HG03520 (cell line): ENCODE data around the gene PPP2R3B.
"Not testable (repeated sequence)": the region's sequence is repeated elsewhere in the genome, so short reads cannot be mapped to it uniquely, and the experiment has no call there.

ENCODE experiments used
- ATAC-seq: cut with Tn5 transposase; IDR thresholded peaks from one replicate; pipeline ENCODE4 v1.9.1; 2021; ENCODE audit warnings: mild to moderate bottlenecking, moderate library complexity; ENCODE audit not compliant: unreplicated experiment

PPP2R3B gene

GRCh38 chrX:324664-325063 lies 62.0 kb downstream of the PPP2R3B start:
- not testable (repeated sequence) for ATAC-seq

GRCh38 chrX:323721-324628 lies 62.7 kb downstream of the PPP2R3B start:
- ATAC-seq = no peak

GRCh38 chrX:320126-320783 lies 66.5 kb downstream of the PPP2R3B start:
- no peak for ATAC-seq

GRCh38 chrX:319579-320125 lies 67.1 kb downstream of the PPP2R3B start:
- ATAC-seq = no peak

- peak; percentile 79 for ATAC-seq
Measured at GRCh38 chrX:318739-319578, 67.7 kb downstream of the PPP2R3B start, which contains the start of gene GTPBP6. Gene GTPBP6 (minus strand): TSS chrX:318796. CDS start chrX:318787, 9 bp downstream.

GRCh38 chrX:318068-318738 lies 68.5 kb downstream of the PPP2R3B start:
- peak; percentile 58 for ATAC-seq

GRCh38 chrX:317424-318067 lies 69.2 kb downstream of the PPP2R3B start:
- no peak for ATAC-seq

GRCh38 chrX:316351-317325 lies 70.1 kb downstream of the PPP2R3B start:
- ATAC-seq = no peak

- ATAC-seq = no peak
Measured at GRCh38 chrX:314781-315595, 71.7 kb downstream of the PPP2R3B start.

- no peak for ATAC-seq
Measured at GRCh38 chrX:314049-314448, 72.7 kb downstream of the PPP2R3B start.

- ATAC-seq = no peak
Measured at GRCh38 chrX:313546-313945, 73.2 kb downstream of the PPP2R3B start.

GRCh38 chrX:312621-313331 lies 73.9 kb downstream of the PPP2R3B start:
- ATAC-seq = no peak

- no peak for ATAC-seq
Measured at GRCh38 chrX:311156-312129, 75.3 kb downstream of the PPP2R3B start.

GRCh38 chrX:310621-311155 lies 76.0 kb downstream of the PPP2R3B start:
- ATAC-seq = no peak

GRCh38 chrX:308821-309520 lies 77.7 kb downstream of the PPP2R3B start:
- ATAC-seq = no peak
